Amniotic stem cell (primary cell): ENCODE measurements around the gene ECM1.

ENCODE experiments used
- DNase-seq: peaks from one replicate; lab custom pipeline; 2025; lab: John Stamatoyannopoulos, UW

Gene ECM1

GRCh38 chr1:150558761-150559655, 51.1 kb downstream of the ECM1 start:
- no peak for DNase-seq

GRCh38 chr1:150559656-150560010, 51.7 kb downstream of the ECM1 start:
- DNase-seq: no peak

- DNase-seq: no peak
Observed at GRCh38 chr1:150560011-150560438, 52.1 kb downstream of the ECM1 start.

- peak; percentile 81 for DNase-seq
Observed at GRCh38 chr1:150560576-150561253, 52.8 kb downstream of the ECM1 start.

DNA sequence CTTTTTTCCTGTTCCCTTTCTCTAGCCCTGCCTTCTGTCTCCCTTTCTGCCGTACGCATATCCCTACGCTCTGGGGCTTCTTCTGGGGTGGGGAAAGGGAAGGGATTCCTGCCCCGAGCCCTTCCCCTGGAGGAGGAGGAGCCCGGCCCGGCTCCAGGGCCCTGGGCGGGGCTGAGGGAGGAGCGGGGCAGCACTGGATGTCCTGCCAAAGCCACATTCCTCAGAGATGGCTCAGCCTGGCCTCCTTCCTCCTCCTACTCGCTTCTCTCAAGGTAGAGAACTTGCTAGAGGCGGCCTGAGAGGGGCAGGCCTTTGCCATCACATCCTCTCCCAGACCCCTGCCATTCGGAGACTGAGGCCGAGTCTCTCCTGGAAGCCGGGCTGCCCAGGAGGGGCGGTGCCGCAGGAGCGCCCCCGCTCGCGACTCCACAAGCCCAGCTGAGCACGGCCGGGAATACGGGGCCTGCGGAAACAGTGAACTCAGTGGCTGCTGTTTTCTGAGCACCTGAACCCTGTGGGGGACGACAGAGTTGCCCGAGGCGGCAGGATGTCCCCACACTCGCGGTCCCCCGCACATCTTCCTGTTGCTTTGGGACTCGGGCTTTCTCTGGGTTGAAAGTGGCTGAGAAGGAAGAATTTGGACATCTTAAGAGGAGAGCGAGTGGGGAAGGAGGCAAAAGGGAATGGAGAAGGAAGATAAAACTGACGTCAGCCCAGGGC, 53.5 kb downstream of the ECM1 start:
- peak; percentile 90 for DNase-seq

DNA sequence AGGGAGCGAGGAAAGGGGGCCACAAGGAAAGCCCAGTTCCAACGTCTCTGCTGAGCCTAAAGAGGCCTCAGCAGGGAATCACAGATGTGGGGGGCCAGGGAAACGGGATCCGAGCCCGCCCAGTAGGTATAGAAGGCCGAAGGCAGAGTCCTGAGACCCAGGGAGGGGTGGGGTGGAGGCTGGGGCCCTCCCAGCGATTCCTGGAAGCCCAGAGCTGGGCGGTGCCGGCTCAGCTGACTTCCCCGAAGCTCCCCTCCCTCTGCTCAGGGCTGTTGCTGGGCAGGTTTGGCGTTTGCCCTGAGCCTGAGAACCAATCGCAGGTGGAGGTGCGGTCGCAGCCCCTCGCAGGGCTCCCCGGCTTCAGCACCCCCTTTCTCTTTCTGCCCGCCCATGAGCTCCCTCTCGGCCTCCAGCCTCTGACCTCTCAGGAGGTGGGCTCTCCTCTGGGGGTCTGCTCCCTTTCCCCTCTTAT, 54.1 kb downstream of the ECM1 start:
- DNase-seq: peak; percentile 66

DNA sequence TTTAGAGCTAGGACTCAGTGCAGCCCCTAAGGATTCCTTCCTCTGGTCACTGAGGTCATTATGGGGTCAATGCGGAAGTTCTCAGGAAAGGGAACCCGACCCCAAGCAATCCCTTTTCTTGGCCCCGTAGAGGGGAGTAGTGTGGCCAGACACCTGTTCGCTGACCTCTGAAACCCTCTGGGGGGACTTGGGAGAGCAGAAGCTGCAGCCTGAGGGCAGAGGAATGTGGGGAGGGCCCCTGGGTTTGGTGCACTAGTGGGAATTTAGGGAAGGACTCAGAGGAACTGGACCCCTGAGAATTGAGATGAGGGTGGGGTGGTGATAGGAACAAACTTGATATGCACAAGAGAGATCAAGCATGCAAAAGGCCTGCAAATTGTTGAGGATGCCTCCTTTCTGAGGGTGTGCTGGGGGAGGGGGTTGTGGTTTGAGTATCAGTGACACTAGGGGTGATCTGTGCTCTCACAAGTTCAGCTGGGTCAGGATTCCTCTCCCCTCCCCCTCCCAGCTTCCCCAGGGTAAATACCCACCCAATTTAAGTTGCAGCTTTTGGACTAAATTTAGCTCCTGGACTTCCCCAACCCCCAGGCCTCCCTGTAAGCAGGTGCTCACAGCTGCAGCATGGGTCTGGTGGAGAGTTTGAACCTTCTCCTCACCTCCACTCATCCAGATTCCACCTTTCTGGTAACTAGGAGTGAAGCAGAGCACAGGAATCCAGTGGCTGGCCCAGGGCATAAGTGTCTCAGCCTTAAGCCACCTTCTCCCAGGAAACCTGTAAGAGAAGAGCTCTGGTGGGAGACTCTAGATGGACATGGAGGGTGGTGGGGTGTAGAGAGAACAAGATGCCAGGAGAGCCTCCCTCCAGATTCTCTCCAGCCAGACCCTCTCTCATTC, 54.8 kb downstream of the ECM1 start:
- DNase-seq: no peak
